ENCODE measurements around the gene CENPF. TPM values are rescaled to one million over a fixed set of nuclear protein-coding genes. Genes with fewer than 3 reads are reported as not detected.

CENPF gene
- total RNA-seq, 4 donors from 2014 or later, result 5.0 to 7.8 (median 5.9) TPM

DNA sequence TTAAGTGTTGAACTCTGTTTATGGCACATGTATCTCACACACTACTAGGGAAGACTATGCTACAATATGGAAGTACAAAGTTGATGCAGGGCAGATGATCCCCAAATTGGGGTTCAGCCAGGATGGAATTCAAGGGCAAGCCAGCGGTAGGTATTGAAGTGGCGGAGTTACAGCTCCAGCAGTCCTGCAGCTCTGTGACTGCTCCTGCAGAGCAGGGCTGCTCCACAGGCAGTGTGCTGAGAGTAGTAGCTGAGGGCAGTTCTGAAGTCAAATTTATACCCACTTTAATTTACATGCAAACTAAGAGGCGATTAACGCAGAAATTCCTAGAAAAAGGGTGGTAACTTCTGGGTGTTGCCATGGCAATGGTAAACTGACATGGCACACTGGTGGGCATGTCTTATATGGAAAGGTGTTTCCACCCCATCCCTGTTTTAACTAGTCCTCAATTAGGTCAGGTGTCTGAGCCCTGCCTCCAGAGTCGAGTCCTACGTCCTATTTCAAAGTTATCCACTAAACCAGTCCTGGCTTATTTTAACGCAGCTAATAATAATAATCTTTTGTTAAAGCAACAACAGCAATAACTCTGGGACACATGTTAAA, 20.6 kb upstream of the CENPF start:
- H3K9me3 ChIP-seq, result no peaks in the 10 kb centered on the region
- H3K4me1 ChIP-seq, result peaks cover 40% of the 10 kb centered on the region
- no peaks in the 10 kb centered on the region for H3K36me3 ChIP-seq
- no peaks in the 10 kb centered on the region for H3K27me3 ChIP-seq
- TF ChIP-seq POLR2AphosphoS5 (IDR thresholded peaks at IDR 0.05) (no peak), POLR2A (IDR thresholded peaks at IDR 0.05) (no peak), EP300 (IDR thresholded peaks at IDR 0.05) (no peak)
- TF ChIP-seq, protein P1, sequence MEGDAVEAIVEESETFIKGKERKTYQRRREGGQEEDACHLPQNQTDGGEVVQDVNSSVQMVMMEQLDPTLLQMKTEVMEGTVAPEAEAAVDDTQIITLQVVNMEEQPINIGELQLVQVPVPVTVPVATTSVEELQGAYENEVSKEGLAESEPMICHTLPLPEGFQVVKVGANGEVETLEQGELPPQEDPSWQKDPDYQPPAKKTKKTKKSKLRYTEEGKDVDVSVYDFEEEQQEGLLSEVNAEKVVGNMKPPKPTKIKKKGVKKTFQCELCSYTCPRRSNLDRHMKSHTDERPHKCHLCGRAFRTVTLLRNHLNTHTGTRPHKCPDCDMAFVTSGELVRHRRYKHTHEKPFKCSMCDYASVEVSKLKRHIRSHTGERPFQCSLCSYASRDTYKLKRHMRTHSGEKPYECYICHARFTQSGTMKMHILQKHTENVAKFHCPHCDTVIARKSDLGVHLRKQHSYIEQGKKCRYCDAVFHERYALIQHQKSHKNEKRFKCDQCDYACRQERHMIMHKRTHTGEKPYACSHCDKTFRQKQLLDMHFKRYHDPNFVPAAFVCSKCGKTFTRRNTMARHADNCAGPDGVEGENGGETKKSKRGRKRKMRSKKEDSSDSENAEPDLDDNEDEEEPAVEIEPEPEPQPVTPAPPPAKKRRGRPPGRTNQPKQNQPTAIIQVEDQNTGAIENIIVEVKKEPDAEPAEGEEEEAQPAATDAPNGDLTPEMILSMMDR (IDR thresholded peaks at IDR 0.05), result no peak
- WGBS, result 35% methylated on average over 7 of the region's 7 CpGs
- no peak overlapping the region for H3K4me3 ChIP-seq
- no peak for DNase-seq (ENCODE audit: low spot score in 2 of 2)
- H3K27ac ChIP-seq, result peak overlapping the region; percentile 64

DNA sequence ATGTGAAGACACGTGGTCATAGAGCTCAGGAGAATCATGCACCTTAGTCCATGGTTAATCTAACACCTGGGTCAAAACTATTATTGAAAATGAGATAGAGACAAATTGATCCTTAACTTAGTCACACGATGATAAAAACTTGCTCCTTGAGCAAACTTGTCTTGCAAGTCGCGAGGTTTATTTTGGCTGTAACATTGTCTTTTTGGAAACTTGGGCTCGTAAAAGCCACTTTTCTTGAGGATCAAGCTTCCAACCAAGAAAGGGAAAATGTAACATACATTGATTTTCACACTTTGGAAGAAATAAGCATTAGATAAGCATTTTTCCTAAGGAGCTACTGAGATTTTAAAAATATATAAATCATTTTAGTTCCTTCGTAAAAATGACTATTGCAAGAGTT, 19.9 kb upstream of the CENPF start:
- Histone ChIP-seq H3K9me3 (no peaks in the 10 kb centered on the region), H3K36me3 (no peaks in the 10 kb centered on the region), H3K27ac (peak overlapping the region; percentile 64), H3K27me3 (no peaks in the 10 kb centered on the region), H3K4me3 (no peak overlapping the region), H3K4me1 (peaks cover 40% of the 10 kb centered on the region)
- TF ChIP-seq EP300 (IDR thresholded peaks at IDR 0.05) (no peak), POLR2AphosphoS5 (IDR thresholded peaks at IDR 0.05) (no peak), POLR2A (IDR thresholded peaks at IDR 0.05) (no peak)
- TF ChIP-seq, protein P1 (IDR thresholded peaks at IDR 0.05), result no peak
- DNase-seq (ENCODE audit: low spot score in 2 of 2), result no peak
- WGBS, result 39% methylated on average over 6 of the region's 6 CpGs

- Histone ChIP-seq H3K36me3 (no peaks in the 10 kb centered on the region), H3K4me3 (no peak overlapping the region), H3K4me1 (peaks cover 40% of the 10 kb centered on the region), H3K27ac (no peak overlapping the region), H3K27me3 (no peaks in the 10 kb centered on the region), H3K9me3 (no peaks in the 10 kb centered on the region)
- no peak for DNase-seq (ENCODE audit: low spot score in 2 of 2)
- 84% methylated on average over 7 of the region's 7 CpGs for WGBS
- TF ChIP-seq EP300 (IDR thresholded peaks at IDR 0.05) (no peak), POLR2AphosphoS5 (IDR thresholded peaks at IDR 0.05) (no peak), POLR2A (IDR thresholded peaks at IDR 0.05) (no peak)
- TF ChIP-seq, protein P1 (IDR thresholded peaks at IDR 0.05), result no peak
These were observed 19.0 kb upstream of the CENPF start for GRCh38 chr1:214583824-214584554.

DNA sequence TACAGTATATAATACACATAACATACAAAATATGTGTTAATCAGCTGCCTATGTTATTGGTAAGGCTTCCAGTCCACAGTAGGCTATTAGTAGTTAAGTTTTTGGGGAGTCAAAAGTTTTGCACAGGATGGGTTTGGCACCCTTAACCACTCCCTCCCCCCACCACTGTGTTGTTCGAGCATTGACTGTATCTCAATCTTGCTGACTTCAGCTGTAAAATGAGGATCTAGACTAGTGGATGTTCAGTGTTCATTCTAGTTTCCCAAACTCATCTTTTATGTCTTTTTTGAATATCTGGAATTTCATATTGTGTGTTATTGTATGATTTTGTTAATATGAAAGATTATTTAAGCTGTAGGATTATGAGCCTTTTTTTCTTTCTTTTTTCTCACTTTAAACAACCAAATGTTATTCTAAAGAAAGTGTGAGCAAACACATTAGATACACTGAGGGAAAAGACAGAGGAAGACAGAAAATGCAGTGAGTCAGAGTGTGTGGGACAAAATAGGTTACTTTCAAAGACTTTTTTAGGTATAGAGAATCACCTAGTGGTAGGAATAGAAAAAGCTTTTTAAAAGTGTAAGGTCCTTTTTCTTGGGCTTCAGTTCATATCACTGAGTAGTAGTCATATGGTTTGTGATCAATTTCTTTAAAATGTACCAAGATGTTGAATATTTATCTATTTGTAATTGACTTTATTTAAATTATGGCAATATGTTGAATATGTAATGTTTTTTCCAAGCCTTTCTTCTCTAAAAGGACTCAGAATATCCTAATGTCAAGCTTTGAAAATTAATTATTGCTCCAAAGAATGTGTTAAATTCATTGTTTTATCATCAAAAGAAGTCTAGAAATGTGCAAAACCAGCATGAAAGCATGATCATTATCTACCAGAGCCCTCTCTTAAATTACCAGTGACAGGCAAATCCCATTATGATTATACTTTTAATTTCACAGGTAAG, 17.9 kb upstream of the CENPF start:
- H3K4me3 ChIP-seq, result no peak overlapping the region
- H3K27ac ChIP-seq, result no peak overlapping the region
- H3K9me3 ChIP-seq, result no peaks in the 10 kb centered on the region
- no peaks in the 10 kb centered on the region for H3K27me3 ChIP-seq
- no peak for TF ChIP-seq EP300 (IDR thresholded peaks at IDR 0.05)
- TF ChIP-seq, protein P1 (IDR thresholded peaks at IDR 0.05), result peak; percentile 48 to 52
- TF ChIP-seq POLR2A (IDR thresholded peaks at IDR 0.05), result no peak
- 18% methylated on average over 1 of the region's 1 CpG for WGBS
- no peaks in the 10 kb centered on the region for H3K36me3 ChIP-seq
- no peak for DNase-seq (ENCODE audit: low spot score in 2 of 2)
- peaks cover 40% of the 10 kb centered on the region for H3K4me1 ChIP-seq

Data from suprapubic skin (tissue), 4 donors.